Neural progenitor cell (in vitro differentiated cells): ENCODE data around the gene ADGRD2. TPM values are rescaled to one million over a fixed set of nuclear protein-coding genes. Genes with fewer than 3 reads are reported as not detected.

Experiments used
- DNase-seq: peaks from one replicate; pipeline ENCODE4 v3.0.0-alpha.2; 2016; ENCODE audit warnings: low spot score
- H2AFZ ChIP-seq: fragments of 200-600 bp; sonication (generic); replicated peaks from 2 replicates; pipeline ENCODE4 v1.6.1; 2016; ENCODE audit warnings: antibody characterized with exemption
- H3F3A ChIP-seq: fragments of 200-600 bp; sonication (generic); 2 replicates; pipeline ENCODE4 v1.6.1; 2016; ENCODE audit warnings: antibody characterized with exemption, low read depth
- H3K27ac ChIP-seq: fragments of 200-600 bp; sonication (generic); 2 replicates; pipeline ENCODE4 v1.5.1; 2016; ENCODE audit warnings: mild to moderate bottlenecking
- H3K27me3 ChIP-seq: fragments of 200-600 bp; sonication (generic); 2 replicates; pipeline ENCODE4 v1.6.1; 2016; ENCODE audit warnings: mild to moderate bottlenecking, moderate library complexity
- H3K36me3 ChIP-seq: fragments of 200-600 bp; sonication (generic); 2 replicates; pipeline ENCODE4 v1.5.1; 2016
- H3K4me1 ChIP-seq: fragments of 200-600 bp; sonication (generic); 2 replicates; pipeline ENCODE4 v1.6.1; 2016; ENCODE audit warnings: mixed run types
- H3K4me2 ChIP-seq: fragments of 200-600 bp; sonication (generic); 2 replicates; pipeline ENCODE4 v1.6.1; 2016
- H3K4me3 ChIP-seq: fragments of 200-600 bp; sonication (generic); 2 replicates; pipeline ENCODE4 v1.5.1; 2016
- H3K79me2 ChIP-seq: fragments of 200-600 bp; sonication (generic); 2 replicates; pipeline ENCODE4 v1.6.1; 2016; ENCODE audit warnings: low read depth
- H3K9ac ChIP-seq: fragments of 200-600 bp; sonication (generic); 2 replicates; pipeline ENCODE4 v1.6.1; 2016
- H3K9me3 ChIP-seq: fragments of 200-600 bp; sonication (generic); 2 replicates; pipeline ENCODE4 v1.5.1; 2016; ENCODE audit warnings: low read depth
- H4K20me1 ChIP-seq: fragments of 200-600 bp; sonication (generic); 2 replicates; pipeline ENCODE4 v1.6.1; 2016; ENCODE audit warnings: low read depth
- H3K27ac Mint-ChIP-seq: 3 replicates; pipeline ENCODE4 v1.8.0; 2021; ENCODE audit warnings: mixed read lengths
- H3K27me3 Mint-ChIP-seq: 2 replicates; pipeline ENCODE4 v1.8.0; 2022; ENCODE audit warnings: low read depth, mild to moderate bottlenecking, inconsistent platforms, moderate library complexity, mixed read lengths; ENCODE audit not compliant: insufficient read depth
- H3K36me3 Mint-ChIP-seq: 3 replicates; pipeline ENCODE4 v1.8.0; 2021; ENCODE audit warnings: mixed read lengths
- H3K4me1 Mint-ChIP-seq: 3 replicates; pipeline ENCODE4 v1.8.0; 2021; ENCODE audit warnings: mixed read lengths
- H3K4me3 Mint-ChIP-seq: 3 replicates; pipeline ENCODE4 v1.8.0; 2021; ENCODE audit warnings: mild to moderate bottlenecking, moderate library complexity, mixed read lengths
- H3K9me3 Mint-ChIP-seq: 3 replicates; pipeline ENCODE4 v1.8.0; 2020; ENCODE audit warnings: mixed read lengths
- EZH2 ChIP-seq: fragments of 200-600 bp; sonication (generic); IDR thresholded peaks from 2 replicates; pipeline ENCODE4 v1.6.1; 2017; ENCODE audit warnings: antibody characterized with exemption, mild to moderate bottlenecking, moderate library complexity
- EZH2phosphoT487 ChIP-seq: fragments of 200-600 bp; sonication (generic); IDR thresholded peaks from 2 replicates; pipeline ENCODE4 v1.6.1; 2017; ENCODE audit warnings: antibody characterized with exemption
- total RNA-seq: library from RNA; depleted of rRNA; stranded (reverse); fragments of >200 nt; gene quantifications from 2 replicates; pipeline ENCODE4 v1.2.3, GENCODE V29; 2015; ENCODE audit warnings: low replicate concordance
- TF ChIP-seq, protein P1 (sequence below): fragments of 200-600 bp; sonication (generic); IDR thresholded peaks from 2 replicates; pipeline ENCODE4 v1.5.1; 2017; ENCODE audit warnings: antibody characterized with exemption, mild to moderate bottlenecking

Gene ADGRD2
- total RNA-seq, 1 donor from 2014 or later: 0.13 TPM

GRCh38 chr9:124507880-124508423, 57.7 kb downstream of the ADGRD2 start:
- H3F3A ChIP-seq: peaks cover 8% of the 10 kb centered on the region
- H3K27me3 ChIP-seq: peaks cover 38% of the 10 kb centered on the region

GRCh38 chr9:124510650-124511425, 60.6 kb downstream of the ADGRD2 start:
- Mint-ChIP-seq H3K27ac (peak overlapping the region; percentile 50), H3K4me1 (peaks cover 29% of the 10 kb centered on the region), H3K36me3 (no peaks in the 10 kb centered on the region), H3K27me3 (peaks cover 13% of the 10 kb centered on the region), H3K9me3 (no peaks in the 10 kb centered on the region), H3K4me3 (no peak overlapping the region)
- H3K4me3 ChIP-seq: no peak overlapping the region
- peaks cover 9% of the 10 kb centered on the region for H3K27me3 ChIP-seq
- H3K9me3 ChIP-seq: no peaks in the 10 kb centered on the region
- peaks cover 7% of the 10 kb centered on the region for H4K20me1 ChIP-seq
- H3K4me2 ChIP-seq: no peak overlapping the region
- TF ChIP-seq EZH2phosphoT487: no peak
- TF ChIP-seq, protein P1, sequence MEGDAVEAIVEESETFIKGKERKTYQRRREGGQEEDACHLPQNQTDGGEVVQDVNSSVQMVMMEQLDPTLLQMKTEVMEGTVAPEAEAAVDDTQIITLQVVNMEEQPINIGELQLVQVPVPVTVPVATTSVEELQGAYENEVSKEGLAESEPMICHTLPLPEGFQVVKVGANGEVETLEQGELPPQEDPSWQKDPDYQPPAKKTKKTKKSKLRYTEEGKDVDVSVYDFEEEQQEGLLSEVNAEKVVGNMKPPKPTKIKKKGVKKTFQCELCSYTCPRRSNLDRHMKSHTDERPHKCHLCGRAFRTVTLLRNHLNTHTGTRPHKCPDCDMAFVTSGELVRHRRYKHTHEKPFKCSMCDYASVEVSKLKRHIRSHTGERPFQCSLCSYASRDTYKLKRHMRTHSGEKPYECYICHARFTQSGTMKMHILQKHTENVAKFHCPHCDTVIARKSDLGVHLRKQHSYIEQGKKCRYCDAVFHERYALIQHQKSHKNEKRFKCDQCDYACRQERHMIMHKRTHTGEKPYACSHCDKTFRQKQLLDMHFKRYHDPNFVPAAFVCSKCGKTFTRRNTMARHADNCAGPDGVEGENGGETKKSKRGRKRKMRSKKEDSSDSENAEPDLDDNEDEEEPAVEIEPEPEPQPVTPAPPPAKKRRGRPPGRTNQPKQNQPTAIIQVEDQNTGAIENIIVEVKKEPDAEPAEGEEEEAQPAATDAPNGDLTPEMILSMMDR: no peak
- H3K9ac ChIP-seq: no peak overlapping the region
- H2AFZ ChIP-seq: no peak overlapping the region
- peaks cover 15% of the 10 kb centered on the region for H3F3A ChIP-seq
- no peak overlapping the region for H3K27ac ChIP-seq
- no peaks in the 10 kb centered on the region for H3K79me2 ChIP-seq
- peaks cover 27% of the 10 kb centered on the region for H3K4me1 ChIP-seq
- no peaks in the 10 kb centered on the region for H3K36me3 ChIP-seq
- no peak for DNase-seq

More at GRCh38 chr9:124507880-124508423, 57.7 kb downstream of the ADGRD2 start:
- no peak overlapping the region for H3K27ac ChIP-seq
- no peak overlapping the region for H3K4me3 ChIP-seq
- no peaks in the 10 kb centered on the region for H3K9me3 ChIP-seq
- H3K79me2 ChIP-seq: no peaks in the 10 kb centered on the region
- Mint-ChIP-seq H3K27me3 (peaks cover 26% of the 10 kb centered on the region), H3K27ac (no peak overlapping the region), H3K9me3 (no peaks in the 10 kb centered on the region), H3K36me3 (no peaks in the 10 kb centered on the region), H3K4me1 (peaks cover 15% of the 10 kb centered on the region), H3K4me3 (no peak overlapping the region)
- peaks cover 11% of the 10 kb centered on the region for H3K4me1 ChIP-seq
- TF ChIP-seq, protein P1: no peak
- TF ChIP-seq EZH2phosphoT487: no peak
- TF ChIP-seq EZH2: no peak
- no peaks in the 10 kb centered on the region for H4K20me1 ChIP-seq
- no peak overlapping the region for H3K4me2 ChIP-seq
- no peak for DNase-seq
- H3K36me3 ChIP-seq: no peaks in the 10 kb centered on the region
- no peak overlapping the region for H2AFZ ChIP-seq
- no peak overlapping the region for H3K9ac ChIP-seq

- H3K27me3 ChIP-seq: peaks cover 3% of the 10 kb centered on the region
- Mint-ChIP-seq H3K27me3 (peaks cover 9% of the 10 kb centered on the region), H3K36me3 (peaks cover under 1% of the 10 kb centered on the region), H3K4me3 (no peak overlapping the region), H3K4me1 (peaks cover 34% of the 10 kb centered on the region), H3K9me3 (no peaks in the 10 kb centered on the region), H3K27ac (peak overlapping the region; percentile 50)
- no peaks in the 10 kb centered on the region for H3K79me2 ChIP-seq
- no peaks in the 10 kb centered on the region for H3K36me3 ChIP-seq
- H3K27ac ChIP-seq: no peak overlapping the region
- no peak for DNase-seq
- H3K9me3 ChIP-seq: no peaks in the 10 kb centered on the region
- H2AFZ ChIP-seq: no peak overlapping the region
- no peak overlapping the region for H3K4me3 ChIP-seq
- H4K20me1 ChIP-seq: peaks cover 7% of the 10 kb centered on the region
- H3K9ac ChIP-seq: no peak overlapping the region
- TF ChIP-seq EZH2: no peak
- TF ChIP-seq EZH2phosphoT487: no peak
- TF ChIP-seq, protein P1: peak; percentile 17
- H3K4me2 ChIP-seq: no peak overlapping the region
- H3F3A ChIP-seq: peaks cover 17% of the 10 kb centered on the region
- H3K4me1 ChIP-seq: peaks cover 24% of the 10 kb centered on the region
Observed at GRCh38 chr9:124511426-124511840, 61.2 kb downstream of the ADGRD2 start.
